GM12875 (cell line): ENCODE results near the gene TCTN2.

Experiments used
- H3K4me3 ChIP-seq: one replicate; pipeline ENCODE4 v1.5.1; 2011; ENCODE audit warnings: low read depth, low read length, control low read depth
- TF ChIP-seq, protein P1 (sequence below): IDR thresholded peaks from 2 replicates; pipeline ENCODE4 v1.5.1; 2011; ENCODE audit warnings: low read depth, mild to moderate bottlenecking, control low read depth, inconsistent platforms, low read length, moderate library complexity, borderline replicate concordance; ENCODE audit not compliant: insufficient read depth

Gene TCTN2

DNA sequence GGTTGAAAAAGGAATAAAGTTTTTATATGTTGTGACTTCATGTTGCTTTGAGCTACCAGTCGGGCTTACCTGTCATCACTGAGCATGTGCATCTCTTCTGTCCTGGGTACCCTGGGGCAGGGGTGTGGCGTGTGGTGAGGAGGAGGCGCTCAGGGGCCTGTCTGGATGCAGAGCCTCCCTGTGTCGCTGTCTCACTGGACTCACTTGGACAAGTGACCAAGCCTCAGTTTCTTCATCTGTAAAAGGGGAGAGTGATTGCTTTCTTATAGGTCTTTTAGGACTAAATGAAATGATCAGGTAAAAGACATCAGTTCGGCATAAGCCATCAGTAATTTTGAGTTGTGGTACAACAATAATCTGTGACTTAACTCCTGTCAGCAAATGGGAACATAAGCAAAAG is 63.4 kb downstream of the TCTN2 start:
- H3K4me3 ChIP-seq, result no peak overlapping the region
- TF ChIP-seq, protein P1, sequence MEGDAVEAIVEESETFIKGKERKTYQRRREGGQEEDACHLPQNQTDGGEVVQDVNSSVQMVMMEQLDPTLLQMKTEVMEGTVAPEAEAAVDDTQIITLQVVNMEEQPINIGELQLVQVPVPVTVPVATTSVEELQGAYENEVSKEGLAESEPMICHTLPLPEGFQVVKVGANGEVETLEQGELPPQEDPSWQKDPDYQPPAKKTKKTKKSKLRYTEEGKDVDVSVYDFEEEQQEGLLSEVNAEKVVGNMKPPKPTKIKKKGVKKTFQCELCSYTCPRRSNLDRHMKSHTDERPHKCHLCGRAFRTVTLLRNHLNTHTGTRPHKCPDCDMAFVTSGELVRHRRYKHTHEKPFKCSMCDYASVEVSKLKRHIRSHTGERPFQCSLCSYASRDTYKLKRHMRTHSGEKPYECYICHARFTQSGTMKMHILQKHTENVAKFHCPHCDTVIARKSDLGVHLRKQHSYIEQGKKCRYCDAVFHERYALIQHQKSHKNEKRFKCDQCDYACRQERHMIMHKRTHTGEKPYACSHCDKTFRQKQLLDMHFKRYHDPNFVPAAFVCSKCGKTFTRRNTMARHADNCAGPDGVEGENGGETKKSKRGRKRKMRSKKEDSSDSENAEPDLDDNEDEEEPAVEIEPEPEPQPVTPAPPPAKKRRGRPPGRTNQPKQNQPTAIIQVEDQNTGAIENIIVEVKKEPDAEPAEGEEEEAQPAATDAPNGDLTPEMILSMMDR, result no peak

- TF ChIP-seq, protein P1, result no peak
- no peak overlapping the region for H3K4me3 ChIP-seq
Measured at GRCh38 chr12:123741937-123742572, 71.1 kb downstream of the TCTN2 start.

DNA sequence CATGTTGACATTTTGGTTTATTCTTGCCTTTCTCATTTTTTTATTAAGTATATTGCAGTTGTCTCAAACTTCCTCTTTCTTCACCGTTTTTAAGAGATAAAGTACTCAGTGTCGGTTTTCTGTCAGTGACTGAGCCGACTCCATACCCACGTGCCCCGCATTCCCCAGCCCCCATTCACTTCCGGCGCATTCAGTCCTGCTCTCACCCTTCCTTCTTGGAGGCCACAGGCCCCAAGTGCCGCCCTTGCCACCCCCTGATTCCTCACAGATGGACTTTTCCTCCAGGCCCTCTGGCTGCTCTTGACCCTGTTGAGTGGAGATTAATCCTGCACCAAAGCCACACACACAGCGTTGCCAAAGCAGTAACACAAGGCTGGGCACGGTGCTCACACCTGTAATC is 72.1 kb downstream of the TCTN2 start:
- TF ChIP-seq, protein P1, result no peak
- no peak overlapping the region for H3K4me3 ChIP-seq

DNA sequence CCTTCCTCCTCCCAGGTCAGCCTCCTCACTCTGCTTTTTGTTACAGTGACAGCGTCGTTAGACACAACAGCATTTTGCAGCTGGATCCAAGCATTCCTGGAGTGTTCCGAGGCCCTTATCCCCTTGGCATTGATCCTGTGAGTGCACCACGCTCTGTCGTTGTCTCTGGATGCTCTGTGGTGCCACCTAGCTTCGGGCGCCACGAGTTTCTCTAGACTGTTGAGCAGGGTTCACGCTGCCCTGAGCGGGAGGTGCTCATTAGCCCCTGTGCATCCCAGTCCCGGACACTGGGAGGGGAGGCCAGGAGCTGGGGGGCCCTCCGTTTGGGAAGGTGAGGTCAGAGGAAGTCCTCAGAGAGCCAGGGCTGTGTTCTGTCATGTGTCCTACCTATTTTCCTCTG is 73.9 kb downstream of the TCTN2 start:
- no peak overlapping the region for H3K4me3 ChIP-seq
- TF ChIP-seq, protein P1, result 0 out of 2 replicates have a peak, but pooled peaks have one; percentile 25

GRCh38 chr12:123747309-123747708 is 76.4 kb downstream of the TCTN2 start:
- H3K4me3 ChIP-seq, result no peak overlapping the region
- TF ChIP-seq, protein P1, result no peak

- TF ChIP-seq, protein P1, result no peak
- H3K4me3 ChIP-seq, result no peak overlapping the region
Measured at GRCh38 chr12:123748161-123748560, 77.2 kb downstream of the TCTN2 start.

- TF ChIP-seq, protein P1, result no peak
- H3K4me3 ChIP-seq, result no peak overlapping the region
Measured at GRCh38 chr12:123748661-123749060, 77.7 kb downstream of the TCTN2 start.
